GM19193 (cell line): ENCODE data around the gene HOXA2.

Experiments
- POLR2A ChIP-seq: IDR thresholded peaks from 4 replicates; pipeline ENCODE4 v1.6.1; 2011; ENCODE audit not compliant: insufficient read depth, insufficient read length; ENCODE audit errors: extremely low read depth

Gene HOXA2

DNA sequence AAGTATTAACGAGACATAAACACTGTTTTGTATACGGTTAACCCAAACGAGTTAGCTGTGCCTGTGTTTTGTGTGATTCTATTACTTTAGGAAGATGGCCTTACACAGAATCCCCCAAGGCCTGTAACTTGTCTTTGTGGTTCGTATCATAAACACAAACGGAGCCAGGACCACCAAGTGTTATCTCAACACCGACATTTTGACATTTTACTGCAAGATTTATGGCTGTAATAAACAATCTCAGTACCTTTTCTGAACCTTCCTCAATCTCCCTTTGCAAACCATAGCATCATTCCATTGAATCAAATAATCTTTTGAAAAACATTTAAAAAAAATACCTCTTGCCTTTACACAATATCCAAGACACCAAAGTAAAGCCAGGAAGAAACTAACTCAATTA, 30.5 kb upstream of the HOXA2 start:
- no peak for TF ChIP-seq POLR2A

DNA sequence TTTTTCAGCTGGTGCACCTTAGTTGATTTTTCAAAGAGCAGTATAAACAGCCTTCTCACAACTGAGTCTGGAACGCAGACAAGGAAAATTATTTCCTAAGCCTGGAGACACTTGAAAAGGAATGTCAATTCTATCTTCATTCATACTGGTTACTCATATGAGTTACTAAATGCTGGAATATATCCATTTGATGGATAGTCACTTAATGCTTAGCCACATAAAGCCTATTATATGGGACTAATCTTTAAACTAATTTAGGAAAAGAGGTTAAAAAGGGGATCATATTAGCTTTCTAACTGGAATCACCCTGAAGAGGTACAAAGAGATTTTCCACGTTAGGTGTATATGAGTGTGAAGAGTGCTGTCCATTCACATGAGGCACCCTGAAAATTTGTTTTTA, 29.7 kb upstream of the HOXA2 start:
- TF ChIP-seq POLR2A = no peak

DNA sequence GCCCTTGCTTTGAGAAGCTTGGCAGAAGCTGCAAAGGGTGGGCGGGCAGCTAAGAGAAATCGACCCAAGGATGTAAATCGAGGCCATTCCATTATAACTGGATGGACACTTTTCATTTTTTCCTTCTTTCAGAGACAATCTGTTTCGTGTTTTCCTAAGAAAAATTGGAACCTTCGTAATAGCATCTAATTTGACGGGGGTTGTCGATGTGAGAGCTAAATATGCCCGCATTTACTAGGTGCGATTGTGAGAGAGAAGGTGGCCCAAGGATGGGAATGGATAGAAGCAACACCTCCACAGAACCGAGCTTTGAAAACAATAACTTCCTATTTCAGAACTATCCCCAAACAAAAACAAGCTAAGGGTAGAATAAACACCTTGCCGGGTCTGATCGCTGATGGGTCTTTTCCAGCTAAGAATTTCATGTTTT, 28.9 kb upstream of the HOXA2 start:
- TF ChIP-seq POLR2A = no peak

DNA sequence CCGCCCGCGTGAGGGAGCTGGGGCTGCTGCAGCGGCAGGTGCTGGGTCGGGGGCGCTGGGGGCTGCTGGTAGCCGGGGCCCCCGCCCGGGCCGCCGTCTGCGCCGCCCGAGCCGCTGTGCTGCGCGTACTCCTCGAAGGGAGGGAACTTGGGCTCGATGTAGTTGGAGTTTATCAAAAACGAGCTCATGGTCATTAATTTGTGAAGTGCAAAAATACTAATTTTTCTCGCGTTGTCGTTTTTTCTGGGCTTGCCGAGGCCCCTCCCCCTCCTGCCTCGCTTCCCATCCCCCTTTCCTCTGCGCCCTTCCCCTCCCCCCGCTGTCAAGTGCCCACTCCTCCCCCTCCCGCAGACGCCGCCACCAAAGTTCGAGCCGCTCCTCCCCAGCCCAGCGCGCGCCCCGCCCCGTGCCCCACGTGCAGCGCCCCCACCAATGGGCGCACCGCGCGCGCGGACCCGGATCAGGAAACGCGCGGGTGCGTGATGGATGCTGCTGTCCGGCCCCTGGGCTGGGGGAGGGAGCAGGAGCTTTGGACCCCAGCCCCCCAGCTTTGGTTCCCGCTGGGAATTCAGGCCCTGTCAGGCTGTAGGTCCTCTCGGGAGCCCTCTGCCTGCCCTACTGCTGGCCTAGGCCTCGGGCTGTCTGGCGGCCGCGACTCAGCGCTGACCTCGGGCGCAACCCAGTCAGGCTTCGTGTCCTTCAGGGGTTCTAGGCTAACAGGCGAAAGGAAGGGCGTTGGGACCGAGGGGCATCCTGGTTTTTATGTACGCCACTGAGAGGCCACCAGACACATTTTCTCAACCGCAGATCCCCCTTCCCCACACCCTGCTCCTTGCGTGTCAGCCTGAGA, 28.3 kb upstream of the HOXA2 start, which contains the start of gene HOXA4:
TSS of gene HOXA4 (minus strand) at position 218 of the 850 bp plus-strand sequence. CDS start at position 194, 24 bp downstream.
- TF ChIP-seq POLR2A = no peak

DNA sequence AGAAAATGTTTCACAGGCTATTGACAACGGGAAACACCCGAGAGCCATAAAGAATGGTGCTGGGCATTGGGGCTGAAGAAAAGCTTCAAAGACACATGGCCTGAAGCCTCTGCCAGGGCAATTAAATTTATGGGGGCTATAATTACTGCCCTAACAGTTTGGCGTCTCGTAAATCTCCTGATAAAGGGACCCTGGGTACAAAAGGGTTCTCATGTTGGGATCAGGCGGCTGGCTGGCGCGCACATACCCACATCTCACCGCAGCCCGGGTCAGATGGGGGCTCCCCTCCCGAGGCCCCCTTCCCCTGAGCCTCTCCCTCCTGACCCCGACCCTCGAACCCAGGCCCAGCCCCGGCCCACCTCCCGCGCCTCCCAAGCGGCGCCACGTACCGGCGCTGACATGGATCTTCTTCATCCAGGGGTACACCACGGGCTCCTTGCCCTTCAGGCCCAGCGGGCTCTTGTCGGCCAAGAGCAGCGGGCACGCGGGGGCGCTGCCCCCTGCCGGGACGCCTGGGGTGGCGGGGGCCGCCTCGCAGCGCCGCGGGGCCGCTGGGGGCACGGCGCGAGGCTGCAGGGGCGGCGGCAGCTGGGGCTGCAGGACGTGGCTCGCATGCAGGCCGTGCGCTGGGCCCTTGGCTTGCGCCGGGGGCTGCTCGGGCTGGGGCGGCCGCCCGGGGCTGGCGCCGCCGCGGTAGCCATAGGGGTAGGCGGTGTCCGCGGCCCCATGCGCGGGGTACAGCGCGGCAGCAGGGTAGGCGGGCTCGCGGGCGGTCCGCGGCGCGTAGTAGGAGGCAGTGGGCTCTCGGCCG, 27.5 kb upstream of the HOXA2 start:
- no peak for TF ChIP-seq POLR2A

DNA sequence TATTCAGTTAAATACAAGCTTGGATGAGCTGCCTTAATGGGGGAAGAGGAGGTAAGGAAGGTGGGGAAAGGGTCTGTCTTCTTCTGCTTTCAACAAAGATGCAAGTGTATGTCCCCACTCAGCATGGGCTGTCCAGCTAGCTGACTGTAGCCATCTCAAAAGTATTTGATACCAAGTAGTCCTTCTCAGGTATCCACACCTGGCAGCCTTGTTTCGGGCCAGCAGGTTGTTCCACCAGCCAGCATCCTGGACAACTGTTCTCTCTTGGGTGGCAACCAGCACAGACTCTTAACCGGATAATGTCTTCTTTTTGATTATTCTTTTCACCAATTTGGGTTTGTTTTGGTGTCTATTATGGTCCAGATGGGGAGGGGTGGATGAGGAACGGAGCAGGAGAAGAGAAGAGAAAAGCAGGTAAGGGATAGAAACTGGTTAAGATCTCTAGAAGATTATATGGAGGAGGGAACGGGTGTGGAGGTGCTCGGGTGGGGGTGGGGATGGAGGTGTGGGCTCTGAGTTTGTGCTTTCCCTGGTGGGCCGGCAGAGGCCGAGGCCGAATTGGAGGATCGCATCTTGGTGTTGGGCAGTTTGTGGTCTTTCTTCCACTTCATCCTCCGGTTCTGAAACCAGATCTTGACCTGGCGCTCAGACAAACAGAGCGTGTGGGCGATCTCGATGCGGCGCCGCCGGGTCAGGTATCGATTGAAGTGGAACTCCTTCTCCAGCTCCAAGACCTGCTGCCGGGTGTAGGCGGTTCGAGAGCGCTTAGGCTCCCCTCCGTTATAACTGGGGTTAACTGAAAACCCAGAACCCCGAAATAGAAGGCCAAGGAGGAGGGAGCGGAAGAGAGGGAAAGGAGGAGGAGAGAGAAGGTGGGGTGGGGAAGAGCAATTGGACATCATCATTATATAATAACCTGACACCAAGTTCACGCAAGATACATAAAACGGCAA, 26.6 kb upstream of the HOXA2 start:
- TF ChIP-seq POLR2A = no peak

DNA sequence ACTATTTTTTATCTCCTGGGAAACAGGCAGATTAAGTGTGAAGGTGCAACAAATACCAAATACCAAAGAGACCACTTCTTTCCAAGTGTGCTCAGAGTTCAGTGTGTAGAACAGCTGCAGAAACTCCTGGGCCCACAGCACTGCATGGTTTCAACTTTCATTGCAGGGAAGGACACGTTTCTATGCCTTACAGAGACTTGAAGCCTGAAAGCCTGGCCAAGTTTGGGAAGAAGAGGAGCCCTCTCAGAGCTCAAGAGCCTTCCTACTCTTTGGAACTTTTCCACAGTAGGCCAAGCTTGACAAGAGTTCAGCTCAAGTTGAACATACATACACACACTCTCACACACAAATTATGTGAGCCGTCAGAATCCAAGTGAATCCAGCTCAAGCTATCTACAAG, 25.6 kb upstream of the HOXA2 start:
- no peak for TF ChIP-seq POLR2A

DNA sequence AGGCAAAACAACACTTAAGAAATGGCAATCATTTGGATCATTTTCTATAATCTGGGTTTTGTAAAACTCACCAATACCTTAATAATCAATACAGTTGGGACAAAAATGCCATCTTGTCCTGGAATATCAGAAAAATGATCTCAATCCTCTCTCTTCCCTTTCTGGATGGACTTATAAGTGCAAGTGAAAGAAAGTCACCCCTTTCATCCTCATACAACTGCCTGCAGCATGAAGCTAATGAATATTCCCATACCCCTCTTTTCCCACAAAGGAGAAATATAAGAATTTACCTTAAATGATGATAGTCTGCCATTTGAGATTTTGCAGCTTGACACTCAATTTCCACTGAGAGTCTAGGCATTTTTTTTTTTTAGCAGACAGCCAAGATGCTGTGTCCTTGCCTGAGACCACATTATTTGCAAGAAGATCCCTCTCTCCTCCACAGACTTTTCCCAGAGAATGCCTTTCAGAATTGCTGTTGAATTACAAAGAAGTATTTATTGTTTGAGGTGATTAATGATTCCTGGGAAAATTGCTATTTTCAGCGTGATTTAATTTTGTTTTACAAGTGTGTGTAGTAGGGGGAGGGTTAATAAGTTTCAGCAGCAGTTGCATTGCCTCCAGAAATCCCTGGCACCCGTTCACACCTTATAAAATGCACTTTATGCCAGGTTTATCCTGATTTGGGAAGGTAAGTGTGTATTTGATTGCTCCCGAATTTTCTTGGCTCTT, 24.3 kb upstream of the HOXA2 start:
- TF ChIP-seq POLR2A = no peak

DNA sequence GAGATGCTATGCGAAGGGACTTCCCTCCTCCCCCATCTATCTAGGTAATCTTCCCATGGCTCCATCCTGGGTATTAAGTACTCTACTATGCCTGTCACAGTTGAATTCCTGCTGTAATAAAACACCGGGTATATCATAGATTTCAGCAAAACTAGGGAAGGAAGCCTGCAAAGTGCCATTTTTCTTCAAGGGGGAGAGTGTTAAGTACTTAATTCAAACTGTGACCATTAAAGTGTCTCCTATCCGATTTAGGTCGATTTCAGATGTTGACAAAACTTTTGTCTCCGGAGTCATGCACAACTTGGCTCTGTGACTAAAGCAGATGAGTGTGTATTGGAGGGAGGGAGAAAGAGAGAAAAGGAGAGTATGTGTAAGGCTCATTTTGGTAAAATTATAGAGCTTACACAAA, 23.5 kb upstream of the HOXA2 start:
- TF ChIP-seq POLR2A = no peak

DNA sequence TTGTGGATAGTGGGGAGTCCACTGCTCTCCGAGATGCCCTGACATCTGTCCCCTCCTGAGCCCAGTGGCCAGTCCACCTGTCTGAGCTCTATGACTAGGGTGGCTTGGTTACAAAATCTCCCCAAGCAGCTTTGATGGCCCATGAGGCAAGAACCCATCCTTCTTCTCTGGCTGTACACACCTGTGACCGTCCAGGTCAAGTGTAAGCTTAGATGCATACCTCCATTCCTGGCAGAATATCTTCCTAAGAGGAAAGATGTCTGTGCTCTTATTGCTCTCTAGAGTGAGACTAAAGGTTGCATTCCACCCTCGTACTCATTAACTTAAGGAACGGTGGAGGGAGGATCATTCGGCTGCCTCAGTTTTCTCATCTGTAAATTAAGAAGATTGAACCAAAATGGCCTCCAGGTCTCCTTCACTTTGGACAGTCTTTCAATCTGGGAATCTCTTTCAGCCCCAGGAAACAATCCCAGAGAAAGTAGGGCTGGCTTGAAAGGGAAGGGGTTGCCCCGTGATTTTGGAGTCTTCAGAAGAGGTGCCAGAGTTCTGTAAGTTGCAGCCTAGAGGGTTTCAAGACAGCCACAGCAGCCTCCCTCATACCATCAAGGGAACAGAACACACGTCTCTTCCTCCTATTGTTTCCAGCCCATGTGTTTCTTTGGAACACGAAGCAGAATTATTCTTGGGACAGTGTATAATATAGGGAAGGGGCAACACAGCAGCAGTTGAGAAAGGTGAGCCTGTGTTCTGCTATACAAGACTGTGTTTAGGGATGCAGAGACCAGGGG, 22.6 kb upstream of the HOXA2 start:
- no peak for TF ChIP-seq POLR2A

DNA sequence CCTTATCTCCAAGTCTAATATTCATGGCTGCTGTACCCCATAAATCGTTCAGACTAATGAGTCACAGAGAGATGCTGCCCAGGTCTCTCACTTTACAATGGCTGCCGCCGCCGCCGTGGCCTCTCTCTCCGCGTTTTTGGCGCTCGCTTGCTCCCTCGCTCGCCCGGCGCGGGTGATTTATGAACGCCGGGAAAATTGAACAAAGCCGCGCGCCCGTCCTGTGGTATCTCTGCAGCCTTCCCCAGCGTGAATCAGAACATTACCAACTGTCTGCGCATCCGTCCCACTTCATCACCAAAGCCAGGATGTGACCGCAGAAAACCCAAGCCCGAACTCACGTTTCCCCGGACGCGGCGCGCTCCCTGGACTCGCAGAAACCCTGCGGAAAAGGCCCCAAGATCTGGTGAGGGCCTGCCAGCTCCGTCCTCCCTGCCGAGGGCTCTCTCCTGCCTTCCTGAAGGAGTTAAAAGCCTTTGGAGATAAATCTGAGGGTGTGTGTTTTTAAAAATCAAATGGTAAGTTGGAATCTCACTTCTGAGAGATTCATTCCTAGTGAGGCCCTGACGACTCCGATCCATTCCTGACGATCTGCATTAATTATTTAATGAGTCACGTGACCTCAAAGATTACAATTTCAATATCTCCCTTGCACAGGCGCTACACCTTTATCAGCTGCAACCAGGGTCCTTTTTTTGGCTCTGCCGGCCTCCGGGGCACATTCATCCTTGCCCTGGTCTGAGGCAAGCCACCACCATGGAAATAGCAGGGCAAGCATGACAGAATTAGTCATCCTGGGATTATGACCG, 21.8 kb upstream of the HOXA2 start:
- TF ChIP-seq POLR2A = no peak

DNA sequence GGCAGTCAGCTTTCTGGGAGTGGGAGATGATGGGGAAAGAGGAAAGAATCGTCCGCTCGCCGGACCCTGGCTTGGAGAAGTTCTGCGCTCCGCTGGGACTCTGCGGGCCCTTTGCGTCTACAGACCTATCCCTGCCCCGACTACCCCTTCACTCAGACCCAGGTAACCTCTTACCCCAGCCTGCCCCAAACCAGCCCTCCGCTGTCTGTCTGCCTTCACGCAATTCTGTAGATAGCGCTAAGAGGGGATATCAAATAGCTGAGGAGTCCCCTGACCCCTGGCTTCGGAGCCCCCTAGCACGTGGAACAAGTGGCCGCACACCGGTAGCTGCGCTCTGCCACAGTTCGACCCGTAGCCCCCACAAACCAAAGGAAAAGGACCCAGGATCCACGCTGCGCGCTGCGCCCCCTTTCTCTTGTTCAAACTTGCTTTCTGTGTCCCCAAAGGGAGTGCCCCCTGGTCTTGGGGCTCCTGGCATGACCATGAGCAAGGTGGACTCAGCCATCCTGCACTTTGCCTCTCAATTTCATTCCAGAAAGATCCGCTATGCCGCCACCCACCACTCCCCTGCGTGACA, 21.1 kb upstream of the HOXA2 start:
- TF ChIP-seq POLR2A = no peak
